K562 (cell line): ENCODE results near the gene PHYH. TPM values are rescaled to one million over a fixed set of nuclear protein-coding genes. Genes with fewer than 3 reads are reported as not detected.

ENCODE experiments used
- ATAC-seq: fragments of 200-7000 bp; cut with Tn5 transposase; 3 replicates; pipeline ENCODE4 v1.9.1; 2020; ENCODE audit warnings: moderate library complexity
- BruUV-seq: library from RNA; stranded (reverse); fragments of 400-500 nt; replicated peaks from 2 replicates; lab custom pipeline; 2021; lab: Mats Ljungman, UMichigan
- CTCF ChIA-PET: fragments of 300-600 bp; formaldehyde crosslinking; extraction: SDS; loops from one replicate; lab custom pipeline; 2021; ENCODE audit warnings: low intra/inter-chr PET ratio; lab: Yijun Ruan, JAX
- POLR2A ChIA-PET: fragments of 300-600, 350-650 bp; sonication (Branson Sonifier 250); formaldehyde crosslinking; extraction: SDS; loops from one replicate; lab custom pipeline; 2021; ENCODE audit warnings: antibody characterized with exemption, inconsistent platforms; lab: Yijun Ruan, JAX
- DNase-seq, 4 experiments: peaks; one replicate each; pipeline versions ENCODE4 v3.0.0 to v3.0.0-alpha.2; 2011 to 2018; ENCODE audit warnings: low spot score in 3 of 4, mixed read lengths in 3 of 4; ENCODE audit errors: extremely low read depth in 1 of 4
- FAIRE-seq: peaks from 2 replicates; lab custom pipeline; 2011; peaks lifted over from hg19 to GRCh38; lab: Jason Lieb, UNC
- H2AFZ ChIP-seq: 2 replicates; pipeline ENCODE4 v1.6.0; 2011; ENCODE audit warnings: low read depth, low read length, control low read depth, inconsistent platforms
- H3K27ac ChIP-seq: fragments of 200-600 bp; 3 replicates; pipeline ENCODE4 v1.8.0; 2011; ENCODE audit warnings: low read depth, mild to moderate bottlenecking, control low read depth, inconsistent platforms, low read length, moderate library complexity, mixed read lengths; ENCODE audit errors: extremely low read depth
- H3K27me3 ChIP-seq, 2 experiments: fragments of 300-600 bp in 1 of 2; 2 replicates in 1 of 2; 3 replicates in 1 of 2; pipeline versions ENCODE4 v1.6.0 to v1.8.0; 2011; ENCODE audit warnings: inconsistent platforms in 2 of 2, low read length in 2 of 2, mild to moderate bottlenecking in 1 of 2, mixed read lengths in 1 of 2, moderate library complexity in 1 of 2; ENCODE audit not compliant: control insufficient read depth in 2 of 2, insufficient read depth in 2 of 2
- H3K36me3 ChIP-seq: fragments of 300-600 bp; 3 replicates; pipeline ENCODE4 v1.8.0; 2011; ENCODE audit warnings: mild to moderate bottlenecking, low read length, inconsistent platforms; ENCODE audit not compliant: control insufficient read depth, insufficient read depth
- H3K4me1 ChIP-seq, 2 experiments: fragments of 200-600 bp in 1 of 2; replicated peaks in 1 of 2; 2 replicates in 1 of 2; 3 replicates in 1 of 2; pipeline versions ENCODE4 v1.5.1 to v1.8.0; 2011; ENCODE audit warnings: inconsistent platforms in 2 of 2, low read length in 2 of 2, mild to moderate bottlenecking in 1 of 2, mixed read lengths in 1 of 2, moderate library complexity in 1 of 2; ENCODE audit not compliant: control insufficient read depth in 2 of 2, insufficient read depth in 2 of 2
- H3K4me2 ChIP-seq: 2 replicates; pipeline ENCODE4 v1.6.1; 2011; ENCODE audit warnings: low read length, control low read depth, inconsistent platforms, mixed read lengths; ENCODE audit not compliant: insufficient read depth
- H3K4me3 ChIP-seq: fragments of 200-600 bp; sonication (generic), shearing (Covaris generic); 2 replicates; pipeline ENCODE4 v1.5.1; 2016; ENCODE audit warnings: control low read depth, inconsistent platforms
- H3K79me2 ChIP-seq: fragments of 200-600 bp; 3 replicates; pipeline ENCODE4 v1.8.0; 2011; ENCODE audit warnings: low read length, inconsistent platforms; ENCODE audit not compliant: control insufficient read depth, insufficient read depth
- H3K9ac ChIP-seq, 2 experiments: 2 replicates each; pipeline versions ENCODE4 v1.6.0 to v1.6.1; 2011; ENCODE audit warnings: low read depth in 2 of 2, low read length in 2 of 2, control low read depth in 1 of 2, inconsistent platforms in 1 of 2, mild to moderate bottlenecking in 1 of 2, mixed read lengths in 1 of 2; ENCODE audit not compliant: insufficient read depth in 1 of 2
- H3K9me1 ChIP-seq: one replicate; pipeline ENCODE4 v1.6.0; 2011; ENCODE audit warnings: inconsistent platforms, mild to moderate bottlenecking, low read length, moderate library complexity; ENCODE audit not compliant: control insufficient read depth, insufficient read depth
- H3K9me3 ChIP-seq: replicated peaks from 2 replicates; pipeline ENCODE4 v1.5.1; 2011; ENCODE audit warnings: low read depth, low read length, inconsistent platforms; ENCODE audit not compliant: control insufficient read depth, insufficient read depth
- H4K20me1 ChIP-seq: replicated peaks from 2 replicates; pipeline ENCODE4 v1.6.1; 2011; ENCODE audit warnings: low read length, inconsistent platforms, mixed read lengths; ENCODE audit not compliant: control insufficient read depth, insufficient read depth
- CREB1 ChIP-seq, 2 experiments: sonication (generic) in 1 of 2; formaldehyde crosslinking in 1 of 2; IDR thresholded peaks; 2 replicates each; pipeline versions ENCODE4 v1.6.1 to v1.8.0; 2012 to 2022; ENCODE audit warnings: inconsistent platforms in 1 of 2, mild to moderate bottlenecking in 1 of 2, missing genetic modification reagents in 1 of 2, moderate library complexity in 1 of 2
- FOXK2 ChIP-seq, 2 experiments: fragments of 450-650 bp; IDR thresholded peaks in 1 of 2; conservative IDR thresholded peaks in 1 of 2; 2 replicates each; pipeline ENCODE4 v1.6.1; 2016; ENCODE audit warnings: low read depth in 2 of 2, mild to moderate bottlenecking in 1 of 2
- HEY1 ChIP-seq: fragments of 250-450 bp; sonication (Bioruptor Pico); IDR thresholded peaks from 2 replicates; pipeline ENCODE4 v1.5.0; 2020; ENCODE audit warnings: mild to moderate bottlenecking, moderate library complexity, borderline replicate concordance
- MCM3 ChIP-seq: fragments of 450-650 bp; IDR thresholded peaks from 2 replicates; pipeline ENCODE4 v1.6.1; 2016
- RUNX1 ChIP-seq: sonication (generic); IDR thresholded peaks from 2 replicates; pipeline ENCODE4 v1.6.1; 2016; ENCODE audit warnings: antibody characterized with exemption, low read depth
- TCF7 ChIP-seq: sonication (generic); IDR thresholded peaks from 2 replicates; pipeline ENCODE4 v1.6.1; 2016; ENCODE audit warnings: antibody characterized with exemption, borderline replicate concordance
- ZNF232 ChIP-seq: sonication (generic); formaldehyde crosslinking; IDR thresholded peaks from 2 replicates; pipeline ENCODE4 v1.8.0; 2022; ENCODE audit warnings: mild to moderate bottlenecking, missing genetic modification reagents
- ZNF830 ChIP-seq: fragments of 250-450 bp; sonication (Bioruptor Pico); IDR thresholded peaks from 2 replicates; pipeline ENCODE4 v1.5.0; 2021; ENCODE audit warnings: mild to moderate bottlenecking
- WGBS: fragments of 100-300 bp; shearing (Covaris generic); methylation state at CpG from one replicate; pipeline ENCODE4 v1.1.6; 2016; ENCODE audit warnings: low coverage, mixed read lengths; ENCODE audit not compliant: insufficient coverage; ENCODE audit errors: missing lambda C conversion rate; 5-methylcytosine and 5-hydroxymethylcytosine counted together
- in situ Hi-C: fragments of 300-500 bp; cut with MboI; formaldehyde crosslinking; loops from 4 replicates; pipeline ENCODE4 v1.15.0; 2018; ENCODE audit warnings: inconsistent platforms, mixed read lengths
- intact Hi-C: fragments of 100-400 bp; cut with micrococcal nuclease; formaldehyde crosslinking; loops from 2 replicates; pipeline ENCODE4 v1.14.2; 2022
- polyA plus RNA-seq, 8 experiments: library from polyadenylated mRNA; depleted of rRNA in 4 of 8; stranded (reverse) in 5 of 8; unstranded in 3 of 8; fragments of >200 nt; fragmentation: Nextera tagmentation in 2 of 8; fragmentation: Illumina TruSeq in 1 of 8; extraction: Ambion mirVana in 2 of 8; extraction: Trizol in 1 of 8; gene quantifications; 2 replicates each; pipeline versions ENCODE4 v1.2.1 to v1.2.3, GENCODE V29; 2011 to 2014; ENCODE audit warnings: inconsistent platforms in 1 of 8, missing spikeins in 1 of 8
- total RNA-seq, 7 experiments: library from RNA; depleted of rRNA in 6 of 7; stranded (reverse); fragments of >200 nt in 6 of 7; fragmentation: Illumina TruSeq in 2 of 7; extraction: Trizol in 2 of 7; gene quantifications; 2 replicates each; pipeline versions ENCODE4 v1.2.1 to v1.2.3, GENCODE V29; 2011 to 2021; ENCODE audit warnings: low replicate concordance in 1 of 7
- TF ChIP-seq, protein P1 (sequence below): fragments of 450-650 bp; conservative IDR thresholded peaks from 2 replicates; pipeline ENCODE4 v1.6.1; 2016; ENCODE audit warnings: missing genetic modification characterization, low read depth, mild to moderate bottlenecking, control low read depth, missing compliant biosample characterization
- TF ChIP-seq, protein P2 (sequence below): fragments of 250-450 bp; sonication (Bioruptor Pico); IDR thresholded peaks from 2 replicates; pipeline ENCODE4 v1.5.0; 2020; ENCODE audit warnings: mild to moderate bottlenecking
- TF ChIP-seq, protein P3 (sequence below): sonication (generic); formaldehyde crosslinking; IDR thresholded peaks from 2 replicates; pipeline ENCODE4 v1.8.0; 2022; ENCODE audit warnings: mild to moderate bottlenecking, missing genetic modification reagents

PHYH gene
- total and polyA plus RNA-seq, 9 of the 15 experiments (the other 6 are each of a cell fraction or from before 2014, with no cell fraction given): 3.8 to 6.9 (median 5.7) TPM

DNA sequence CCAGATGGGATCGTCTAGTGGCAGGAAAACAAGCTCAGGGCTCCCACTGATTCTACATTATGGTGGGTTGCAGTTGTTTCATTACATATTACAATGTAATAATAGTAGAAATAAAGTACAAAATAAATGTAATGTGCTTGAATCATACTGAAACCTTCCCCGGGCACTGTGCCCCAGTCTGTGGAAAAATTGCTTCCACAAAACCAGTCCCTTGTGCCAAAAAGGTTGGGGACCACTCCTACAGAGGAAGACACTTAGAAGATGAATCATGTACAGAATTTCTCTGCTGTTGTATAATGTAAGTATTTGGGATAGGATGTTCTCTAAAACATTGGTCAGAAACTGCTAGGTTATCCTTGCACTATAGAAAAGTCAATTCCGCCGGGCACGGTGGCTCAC, 11.3 kb upstream of the PHYH start:
- no peak overlapping the region for H3K4me3 ChIP-seq
- POLR2A ChIA-PET: interaction anchor here (0.7 kb wide), 1 partner anchor 12 kb away, joined by 3 read pairs; no protein-coding TSS in a partner anchor
- ATAC-seq: no peak; the same call in 2 of the 3 replicates
- H3K4me2 ChIP-seq: no peak overlapping the region
- DNase-seq: no peak
- in situ Hi-C loops: no loop called here
- H3K27ac ChIP-seq: no peak overlapping the region
- no peaks in the 10 kb centered on the region for H4K20me1 ChIP-seq
- H3K9me1 ChIP-seq: no peaks in the 10 kb centered on the region
- 39% methylated on average over 5 of the region's 5 CpGs for WGBS
- no peaks in the 10 kb centered on the region for H3K9me3 ChIP-seq
- TF ChIP-seq RUNX1: no peak
- TF ChIP-seq ZNF830: no peak
- TF ChIP-seq FOXK2 (conservative IDR thresholded peaks at IDR 0.05 in 1 of 2, IDR thresholded peaks at IDR 0.05 in 1 of 2; ENCODE audit: low read depth in 2 of 2): no peak
- TF ChIP-seq TCF7: no peak
- TF ChIP-seq ZNF232: no peak
- no peak for TF ChIP-seq CREB1 (IDR thresholded peaks at IDR 0.05)
- TF ChIP-seq CREB1 (CRISPR knock-in tag; IDR thresholded peaks at IDR 0.05): no peak
- TF ChIP-seq, protein P1, sequence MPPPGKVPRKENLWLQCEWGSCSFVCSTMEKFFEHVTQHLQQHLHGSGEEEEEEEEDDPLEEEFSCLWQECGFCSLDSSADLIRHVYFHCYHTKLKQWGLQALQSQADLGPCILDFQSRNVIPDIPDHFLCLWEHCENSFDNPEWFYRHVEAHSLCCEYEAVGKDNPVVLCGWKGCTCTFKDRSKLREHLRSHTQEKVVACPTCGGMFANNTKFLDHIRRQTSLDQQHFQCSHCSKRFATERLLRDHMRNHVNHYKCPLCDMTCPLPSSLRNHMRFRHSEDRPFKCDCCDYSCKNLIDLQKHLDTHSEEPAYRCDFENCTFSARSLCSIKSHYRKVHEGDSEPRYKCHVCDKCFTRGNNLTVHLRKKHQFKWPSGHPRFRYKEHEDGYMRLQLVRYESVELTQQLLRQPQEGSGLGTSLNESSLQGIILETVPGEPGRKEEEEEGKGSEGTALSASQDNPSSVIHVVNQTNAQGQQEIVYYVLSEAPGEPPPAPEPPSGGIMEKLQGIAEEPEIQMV (tag): no peak
- TF ChIP-seq, protein P2, sequence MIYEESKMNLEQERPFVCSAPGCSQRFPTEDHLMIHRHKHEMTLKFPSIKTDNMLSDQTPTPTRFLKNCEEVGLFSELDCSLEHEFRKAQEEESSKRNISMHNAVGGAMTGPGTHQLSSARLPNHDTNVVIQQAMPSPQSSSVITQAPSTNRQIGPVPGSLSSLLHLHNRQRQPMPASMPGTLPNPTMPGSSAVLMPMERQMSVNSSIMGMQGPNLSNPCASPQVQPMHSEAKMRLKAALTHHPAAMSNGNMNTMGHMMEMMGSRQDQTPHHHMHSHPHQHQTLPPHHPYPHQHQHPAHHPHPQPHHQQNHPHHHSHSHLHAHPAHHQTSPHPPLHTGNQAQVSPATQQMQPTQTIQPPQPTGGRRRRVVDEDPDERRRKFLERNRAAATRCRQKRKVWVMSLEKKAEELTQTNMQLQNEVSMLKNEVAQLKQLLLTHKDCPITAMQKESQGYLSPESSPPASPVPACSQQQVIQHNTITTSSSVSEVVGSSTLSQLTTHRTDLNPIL (CRISPR knock-in tag): no peak
- no peak for TF ChIP-seq MCM3
- TF ChIP-seq, protein P3, sequence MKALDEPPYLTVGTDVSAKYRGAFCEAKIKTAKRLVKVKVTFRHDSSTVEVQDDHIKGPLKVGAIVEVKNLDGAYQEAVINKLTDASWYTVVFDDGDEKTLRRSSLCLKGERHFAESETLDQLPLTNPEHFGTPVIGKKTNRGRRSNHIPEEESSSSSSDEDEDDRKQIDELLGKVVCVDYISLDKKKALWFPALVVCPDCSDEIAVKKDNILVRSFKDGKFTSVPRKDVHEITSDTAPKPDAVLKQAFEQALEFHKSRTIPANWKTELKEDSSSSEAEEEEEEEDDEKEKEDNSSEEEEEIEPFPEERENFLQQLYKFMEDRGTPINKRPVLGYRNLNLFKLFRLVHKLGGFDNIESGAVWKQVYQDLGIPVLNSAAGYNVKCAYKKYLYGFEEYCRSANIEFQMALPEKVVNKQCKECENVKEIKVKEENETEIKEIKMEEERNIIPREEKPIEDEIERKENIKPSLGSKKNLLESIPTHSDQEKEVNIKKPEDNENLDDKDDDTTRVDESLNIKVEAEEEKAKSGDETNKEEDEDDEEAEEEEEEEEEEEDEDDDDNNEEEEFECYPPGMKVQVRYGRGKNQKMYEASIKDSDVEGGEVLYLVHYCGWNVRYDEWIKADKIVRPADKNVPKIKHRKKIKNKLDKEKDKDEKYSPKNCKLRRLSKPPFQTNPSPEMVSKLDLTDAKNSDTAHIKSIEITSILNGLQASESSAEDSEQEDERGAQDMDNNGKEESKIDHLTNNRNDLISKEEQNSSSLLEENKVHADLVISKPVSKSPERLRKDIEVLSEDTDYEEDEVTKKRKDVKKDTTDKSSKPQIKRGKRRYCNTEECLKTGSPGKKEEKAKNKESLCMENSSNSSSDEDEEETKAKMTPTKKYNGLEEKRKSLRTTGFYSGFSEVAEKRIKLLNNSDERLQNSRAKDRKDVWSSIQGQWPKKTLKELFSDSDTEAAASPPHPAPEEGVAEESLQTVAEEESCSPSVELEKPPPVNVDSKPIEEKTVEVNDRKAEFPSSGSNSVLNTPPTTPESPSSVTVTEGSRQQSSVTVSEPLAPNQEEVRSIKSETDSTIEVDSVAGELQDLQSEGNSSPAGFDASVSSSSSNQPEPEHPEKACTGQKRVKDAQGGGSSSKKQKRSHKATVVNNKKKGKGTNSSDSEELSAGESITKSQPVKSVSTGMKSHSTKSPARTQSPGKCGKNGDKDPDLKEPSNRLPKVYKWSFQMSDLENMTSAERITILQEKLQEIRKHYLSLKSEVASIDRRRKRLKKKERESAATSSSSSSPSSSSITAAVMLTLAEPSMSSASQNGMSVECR (CRISPR knock-in tag): no peak
- no peak for TF ChIP-seq HEY1 (CRISPR knock-in tag)
- H3K9ac ChIP-seq: no peak overlapping the region
- no peaks in the 10 kb centered on the region for H3K36me3 ChIP-seq
- intact Hi-C loops: no loop called here
- BruUV-seq: no TSS peak
- H3K27me3 ChIP-seq: no peaks in the 10 kb centered on the region
- no peak for FAIRE-seq
- H3K4me1 ChIP-seq: no peaks in the 10 kb centered on the region; a peak in 1 of 5 replicates
- H3K79me2 ChIP-seq: no peaks in the 10 kb centered on the region
- H2AFZ ChIP-seq: no peak overlapping the region
- CTCF ChIA-PET: no interaction called here
